ENCODE data around the gene PKP4.

The PKP4 gene

DNA sequence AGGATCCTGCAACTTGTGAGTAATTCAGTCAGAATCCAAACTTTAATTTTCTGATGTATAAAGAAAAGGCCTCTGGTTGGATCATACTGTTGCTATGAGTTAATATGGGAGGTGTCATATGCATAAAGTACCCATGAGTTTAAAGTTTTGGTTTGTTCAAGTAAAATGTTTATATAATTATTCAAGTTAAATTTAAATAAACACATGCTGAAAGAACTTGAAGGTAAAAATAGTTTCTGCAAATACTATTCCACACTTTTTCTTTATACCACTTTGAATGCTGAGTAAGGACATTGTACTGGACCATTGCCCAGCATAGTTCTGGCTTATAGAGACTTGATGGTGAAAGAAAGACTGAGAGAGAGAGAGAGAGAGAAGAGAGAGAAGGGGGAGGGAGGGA lies 30.7 kb downstream of the PKP4 start:
- no peak overlapping the region for H3K9ac ChIP-seq (ENCODE audit: low read depth, low read length)
- no peak overlapping the region for H3K27ac ChIP-seq (ENCODE audit: low read depth, low read length)
- no peaks in the 10 kb centered on the region for H3K36me3 ChIP-seq (ENCODE audit: control insufficient read depth, insufficient read depth, low read length)
- H3K9me3 ChIP-seq (ENCODE audit: control insufficient read depth, insufficient read depth, low read length) = no peaks in the 10 kb centered on the region
- no peak overlapping the region for H3K4me3 ChIP-seq (ENCODE audit: low read depth, low read length)
- no peaks in the 10 kb centered on the region for H3K27me3 ChIP-seq (ENCODE audit: control insufficient read depth, insufficient read depth, low read length)
- peaks cover 65% of the 10 kb centered on the region for H3K4me1 ChIP-seq (ENCODE audit: control insufficient read depth, insufficient read depth, low read length)

DNA sequence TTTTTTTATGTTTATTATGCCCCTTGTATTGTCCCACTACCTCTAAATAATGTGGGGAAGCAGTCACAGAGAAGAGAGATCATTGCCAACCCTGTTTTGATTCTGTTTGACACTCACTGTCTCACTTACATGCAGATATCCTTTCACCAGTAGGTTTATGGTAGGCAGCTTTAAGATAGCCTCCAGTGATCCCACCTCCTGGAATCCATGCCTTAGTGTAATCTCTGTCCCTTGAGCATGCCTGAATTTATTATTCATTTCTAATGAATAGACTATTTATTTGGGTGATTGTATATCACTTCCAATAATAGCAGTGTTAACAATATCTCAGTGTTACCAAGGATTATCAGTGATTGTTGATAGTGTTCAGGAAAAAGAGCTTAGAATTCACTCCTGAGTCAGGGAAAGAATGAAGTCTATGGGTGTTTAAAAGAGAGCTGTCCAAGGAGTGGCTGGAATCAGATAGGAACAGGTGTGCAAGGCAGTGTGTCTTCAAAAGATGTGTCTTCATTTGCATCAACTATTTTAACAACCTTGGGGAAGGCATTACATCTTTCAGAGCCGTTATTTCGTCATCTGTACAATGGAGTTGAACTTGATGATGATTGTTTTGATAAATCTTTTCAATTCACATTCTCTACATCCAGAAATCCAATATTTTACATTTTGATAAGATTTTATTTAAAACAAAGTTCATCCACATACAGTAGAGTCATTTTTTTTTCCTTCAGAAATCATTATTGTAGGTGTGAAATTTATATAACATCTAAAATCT lies 31.9 kb downstream of the PKP4 start:
- no peak overlapping the region for H3K27ac ChIP-seq (ENCODE audit: low read depth, low read length)
- H3K27me3 ChIP-seq (ENCODE audit: control insufficient read depth, insufficient read depth, low read length) = no peaks in the 10 kb centered on the region
- no peaks in the 10 kb centered on the region for H3K36me3 ChIP-seq (ENCODE audit: control insufficient read depth, insufficient read depth, low read length)
- H3K4me3 ChIP-seq (ENCODE audit: low read depth, low read length) = no peak overlapping the region
- peaks cover 69% of the 10 kb centered on the region for H3K4me1 ChIP-seq (ENCODE audit: control insufficient read depth, insufficient read depth, low read length)
- H3K9me3 ChIP-seq (ENCODE audit: control insufficient read depth, insufficient read depth, low read length) = no peaks in the 10 kb centered on the region
- no peak overlapping the region for H3K9ac ChIP-seq (ENCODE audit: low read depth, low read length)

DNA sequence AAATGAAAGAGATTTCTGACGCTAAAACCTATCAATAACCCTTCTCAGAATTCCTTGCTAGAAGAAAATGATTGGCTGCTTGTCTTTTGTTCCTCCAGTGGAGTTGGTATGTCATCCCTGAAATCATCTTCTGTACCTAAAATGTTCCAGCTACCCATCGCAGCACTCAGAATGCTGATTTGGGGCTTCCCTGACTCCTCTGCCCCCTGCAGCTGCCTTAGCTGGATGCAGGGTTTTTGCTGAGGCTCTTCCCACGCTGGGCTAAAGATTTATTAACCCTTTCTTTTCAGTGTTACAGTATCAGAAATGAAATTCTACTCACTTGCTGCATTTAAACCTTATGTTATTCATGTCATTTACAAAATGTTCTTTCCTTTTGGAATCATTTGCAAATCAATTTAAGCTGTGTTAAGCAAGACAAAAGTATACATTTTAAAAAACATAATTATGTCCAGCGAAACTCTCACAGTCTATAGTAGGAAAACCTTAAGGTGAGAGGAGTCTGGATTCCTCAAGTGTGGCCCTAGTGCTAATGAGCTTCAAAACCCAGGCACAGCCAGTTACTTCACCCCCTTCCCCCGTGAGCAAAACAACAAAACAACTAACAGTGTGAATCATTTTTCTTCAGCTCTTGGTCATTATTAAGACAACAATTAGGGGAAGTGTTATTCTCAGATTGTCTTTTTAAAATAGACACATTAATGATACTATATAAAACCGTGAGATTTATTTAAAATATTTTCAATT lies 32.8 kb downstream of the PKP4 start:
- Histone ChIP-seq H3K27me3 (ENCODE audit: control insufficient read depth, insufficient read depth, low read length) (no peaks in the 10 kb centered on the region), H3K4me1 (ENCODE audit: control insufficient read depth, insufficient read depth, low read length) (peaks cover 67% of the 10 kb centered on the region), H3K9ac (ENCODE audit: low read depth, low read length) (no peak overlapping the region), H3K36me3 (ENCODE audit: control insufficient read depth, insufficient read depth, low read length) (no peaks in the 10 kb centered on the region), H3K9me3 (ENCODE audit: control insufficient read depth, insufficient read depth, low read length) (no peaks in the 10 kb centered on the region), H3K27ac (ENCODE audit: low read depth, low read length) (peak overlapping the region; percentile 82), H3K4me3 (ENCODE audit: low read depth, low read length) (peak overlapping the region; percentile 33; the same call in 1 of the 2 replicates)

DNA sequence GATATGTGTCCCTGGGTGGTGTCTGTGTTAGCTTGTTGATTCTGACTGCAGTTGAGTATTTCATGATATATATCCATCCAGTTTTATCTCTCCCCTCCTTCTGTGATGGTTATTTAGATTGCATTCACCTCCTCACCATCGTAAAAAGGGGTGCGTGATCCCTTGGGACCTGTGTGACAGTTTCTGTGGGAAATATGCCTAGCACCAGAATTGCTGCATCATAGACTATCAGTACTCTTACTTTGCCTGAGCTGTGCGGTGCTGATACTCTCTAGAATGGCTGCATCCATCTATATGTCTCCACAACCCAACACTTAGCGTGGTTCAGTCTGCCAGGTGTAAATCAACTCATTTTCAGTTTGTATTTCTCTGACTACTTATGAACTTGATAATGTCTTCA lies 34.3 kb downstream of the PKP4 start:
- Histone ChIP-seq H3K4me3 (ENCODE audit: low read depth, low read length) (no peak overlapping the region), H3K27ac (ENCODE audit: low read depth, low read length) (no peak overlapping the region), H3K9me3 (ENCODE audit: control insufficient read depth, insufficient read depth, low read length) (no peaks in the 10 kb centered on the region), H3K4me1 (ENCODE audit: control insufficient read depth, insufficient read depth, low read length) (peaks cover 55% of the 10 kb centered on the region), H3K36me3 (ENCODE audit: control insufficient read depth, insufficient read depth, low read length) (no peaks in the 10 kb centered on the region), H3K27me3 (ENCODE audit: control insufficient read depth, insufficient read depth, low read length) (no peaks in the 10 kb centered on the region), H3K9ac (ENCODE audit: low read depth, low read length) (no peak overlapping the region)

DNA sequence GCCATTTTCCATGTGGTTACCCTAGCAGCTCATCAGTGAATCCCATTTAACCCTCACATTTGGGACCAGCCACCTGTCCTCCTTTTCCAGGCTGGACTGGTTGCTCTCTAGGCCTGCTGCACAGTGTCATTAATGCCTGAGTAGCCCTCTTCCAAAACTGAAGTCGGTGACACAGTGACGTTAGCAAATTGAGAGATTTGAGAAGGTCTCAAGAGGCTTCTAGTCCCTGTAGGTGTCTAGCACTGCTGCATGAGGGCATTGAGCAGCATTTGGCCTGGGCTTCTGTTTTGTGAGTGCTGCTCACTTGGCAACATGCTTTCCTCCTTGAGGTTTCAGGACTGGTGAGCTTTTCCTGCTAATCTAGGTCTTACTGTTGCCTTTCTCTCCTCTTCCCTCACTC lies 36.7 kb downstream of the PKP4 start:
- no peak overlapping the region for H3K4me3 ChIP-seq (ENCODE audit: low read depth, low read length)
- H3K9me3 ChIP-seq (ENCODE audit: control insufficient read depth, insufficient read depth, low read length) = no peaks in the 10 kb centered on the region
- H3K36me3 ChIP-seq (ENCODE audit: control insufficient read depth, insufficient read depth, low read length) = no peaks in the 10 kb centered on the region
- H3K9ac ChIP-seq (ENCODE audit: low read depth, low read length) = no peak overlapping the region
- no peaks in the 10 kb centered on the region for H3K27me3 ChIP-seq (ENCODE audit: control insufficient read depth, insufficient read depth, low read length)
- H3K27ac ChIP-seq (ENCODE audit: low read depth, low read length) = no peak overlapping the region
- H3K4me1 ChIP-seq (ENCODE audit: control insufficient read depth, insufficient read depth, low read length) = peaks cover 53% of the 10 kb centered on the region

DNA sequence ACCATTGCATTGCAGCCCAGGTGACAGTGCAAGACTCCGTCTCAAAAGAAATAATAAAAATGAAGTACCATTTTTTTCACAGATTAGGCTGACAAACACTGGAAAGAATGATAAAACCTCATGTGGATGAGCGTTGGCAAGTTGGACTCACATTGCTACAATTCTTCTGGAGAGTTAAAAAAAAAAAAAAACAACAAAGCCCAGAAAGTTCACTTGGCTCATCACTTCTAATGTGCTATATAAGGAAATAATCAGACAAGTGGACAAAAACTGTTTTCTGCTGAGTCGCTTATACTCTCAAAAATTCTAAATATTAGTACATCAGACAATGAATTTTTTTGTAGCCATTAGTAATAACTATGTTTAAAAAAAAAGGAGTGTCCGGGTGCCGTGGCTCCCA lies 38.4 kb downstream of the PKP4 start:
- Histone ChIP-seq H3K27ac (ENCODE audit: low read depth, low read length) (no peak overlapping the region), H3K4me1 (ENCODE audit: control insufficient read depth, insufficient read depth, low read length) (peaks cover 37% of the 10 kb centered on the region), H3K27me3 (ENCODE audit: control insufficient read depth, insufficient read depth, low read length) (no peaks in the 10 kb centered on the region), H3K36me3 (ENCODE audit: control insufficient read depth, insufficient read depth, low read length) (no peaks in the 10 kb centered on the region), H3K4me3 (ENCODE audit: low read depth, low read length) (no peak overlapping the region), H3K9ac (ENCODE audit: low read depth, low read length) (no peak overlapping the region), H3K9me3 (ENCODE audit: control insufficient read depth, insufficient read depth, low read length) (no peaks in the 10 kb centered on the region)

DNA sequence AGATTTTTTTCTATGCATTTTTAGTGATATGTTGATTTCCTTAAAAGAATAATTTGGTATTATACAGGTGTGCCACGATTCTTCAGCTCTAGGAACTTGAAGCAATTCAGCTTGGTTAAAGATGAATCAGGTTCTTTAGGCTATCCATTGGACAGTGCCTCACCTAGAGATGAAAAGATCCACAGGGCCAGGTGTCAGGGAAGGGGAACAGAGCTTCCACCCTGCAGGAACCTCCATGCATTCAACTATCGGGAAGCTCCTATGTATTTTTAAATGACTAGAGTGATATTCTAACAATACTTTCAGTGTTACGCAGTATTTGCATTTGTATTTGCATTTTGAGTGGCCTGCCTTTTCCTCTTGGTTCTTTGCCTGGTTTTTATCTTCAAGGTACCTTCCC lies 40.2 kb downstream of the PKP4 start:
- no peak overlapping the region for H3K27ac ChIP-seq (ENCODE audit: low read depth, low read length)
- no peaks in the 10 kb centered on the region for H3K36me3 ChIP-seq (ENCODE audit: control insufficient read depth, insufficient read depth, low read length)
- H3K27me3 ChIP-seq (ENCODE audit: control insufficient read depth, insufficient read depth, low read length) = no peaks in the 10 kb centered on the region
- H3K9ac ChIP-seq (ENCODE audit: low read depth, low read length) = no peak overlapping the region
- peaks cover 30% of the 10 kb centered on the region for H3K4me1 ChIP-seq (ENCODE audit: control insufficient read depth, insufficient read depth, low read length)
- H3K4me3 ChIP-seq (ENCODE audit: low read depth, low read length) = 0 out of 2 replicates have a peak overlapping the region, but pooled peaks have one; percentile 18
- H3K9me3 ChIP-seq (ENCODE audit: control insufficient read depth, insufficient read depth, low read length) = no peaks in the 10 kb centered on the region

DNA sequence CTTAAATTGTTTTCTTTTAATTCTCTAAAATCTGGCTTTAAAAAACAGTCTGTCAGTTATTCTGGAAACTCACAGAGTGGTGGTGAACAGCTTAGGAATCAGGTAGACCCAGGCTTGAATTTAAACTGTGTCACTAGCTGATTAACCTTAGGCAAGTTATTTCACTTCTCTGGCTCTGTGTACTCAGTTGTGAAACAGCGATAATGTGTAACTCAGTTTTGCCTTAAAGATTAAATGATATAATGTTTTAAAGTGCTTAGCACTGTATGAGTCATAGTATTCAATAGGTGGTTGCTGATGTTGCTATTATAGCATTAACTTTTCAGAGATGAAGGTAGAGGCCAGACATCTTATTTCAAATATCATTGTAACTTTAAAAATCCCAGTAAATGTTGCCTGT lies 40.7 kb downstream of the PKP4 start:
- Histone ChIP-seq H3K9me3 (ENCODE audit: control insufficient read depth, insufficient read depth, low read length) (no peaks in the 10 kb centered on the region), H3K27ac (ENCODE audit: low read depth, low read length) (no peak overlapping the region), H3K36me3 (ENCODE audit: control insufficient read depth, insufficient read depth, low read length) (no peaks in the 10 kb centered on the region), H3K4me3 (ENCODE audit: low read depth, low read length) (no peak overlapping the region), H3K4me1 (ENCODE audit: control insufficient read depth, insufficient read depth, low read length) (peaks cover 30% of the 10 kb centered on the region), H3K9ac (ENCODE audit: low read depth, low read length) (no peak overlapping the region), H3K27me3 (ENCODE audit: control insufficient read depth, insufficient read depth, low read length) (no peaks in the 10 kb centered on the region)

DNA sequence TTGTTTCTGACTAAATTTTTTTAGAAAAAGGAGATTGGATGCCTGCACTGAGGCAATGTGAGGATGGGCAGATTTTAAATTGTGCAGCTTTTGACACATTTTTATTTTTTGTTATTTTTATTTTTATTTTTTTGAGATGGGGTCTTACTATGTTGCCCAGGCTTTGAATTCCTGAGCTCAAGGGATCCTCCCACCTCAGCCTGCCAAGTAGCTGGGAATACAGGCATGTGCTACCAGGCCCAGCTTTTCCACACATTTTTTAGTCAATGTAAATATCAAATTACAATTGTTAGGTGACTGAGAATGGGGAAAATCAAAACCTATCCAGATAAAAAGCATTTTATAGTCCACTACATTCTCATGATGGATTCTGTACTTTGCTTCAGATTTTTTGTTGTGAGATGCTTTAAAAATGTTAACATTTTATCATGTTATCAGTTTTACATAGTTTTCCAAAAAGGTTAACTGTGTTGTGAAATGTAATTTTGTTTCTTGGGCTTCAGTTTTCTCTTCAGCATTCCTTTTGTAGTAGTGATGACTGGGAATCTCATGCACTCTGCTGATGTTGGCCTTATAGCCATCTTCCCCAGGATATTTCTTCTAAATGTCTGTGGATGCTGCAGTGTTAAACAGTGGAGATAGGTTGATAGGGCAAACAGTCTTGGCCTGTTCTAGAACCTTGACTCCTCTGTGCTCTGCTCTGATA lies 41.4 kb downstream of the PKP4 start:
- Histone ChIP-seq H3K27ac (ENCODE audit: low read depth, low read length) (no peak overlapping the region), H3K9ac (ENCODE audit: low read depth, low read length) (no peak overlapping the region), H3K4me1 (ENCODE audit: control insufficient read depth, insufficient read depth, low read length) (peaks cover 33% of the 10 kb centered on the region), H3K36me3 (ENCODE audit: control insufficient read depth, insufficient read depth, low read length) (no peaks in the 10 kb centered on the region), H3K27me3 (ENCODE audit: control insufficient read depth, insufficient read depth, low read length) (no peaks in the 10 kb centered on the region), H3K4me3 (ENCODE audit: low read depth, low read length) (no peak overlapping the region), H3K9me3 (ENCODE audit: control insufficient read depth, insufficient read depth, low read length) (no peaks in the 10 kb centered on the region)

DNA sequence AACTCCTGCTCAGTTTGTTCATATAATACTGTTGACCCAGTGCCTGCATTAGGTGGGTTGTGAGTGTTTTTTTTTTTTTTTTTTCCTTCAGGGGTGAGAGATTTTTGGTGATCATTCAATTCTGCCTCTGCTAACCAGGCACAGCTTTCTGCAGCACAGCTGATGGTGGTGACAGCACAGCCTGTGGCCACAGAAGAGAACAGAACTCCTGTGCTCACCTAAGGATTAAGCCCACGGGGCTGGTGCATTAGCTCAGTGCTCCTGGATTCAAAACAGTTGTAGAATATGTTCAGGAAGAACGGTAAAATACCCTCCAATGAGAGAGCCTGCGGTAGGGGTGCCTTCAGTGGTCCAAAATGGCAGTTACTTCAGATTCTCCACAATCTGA lies 42.0 kb downstream of the PKP4 start:
- H3K4me3 ChIP-seq (ENCODE audit: low read depth, low read length) = no peak overlapping the region
- no peak overlapping the region for H3K27ac ChIP-seq (ENCODE audit: low read depth, low read length)
- peaks cover 31% of the 10 kb centered on the region for H3K4me1 ChIP-seq (ENCODE audit: control insufficient read depth, insufficient read depth, low read length)

DNA sequence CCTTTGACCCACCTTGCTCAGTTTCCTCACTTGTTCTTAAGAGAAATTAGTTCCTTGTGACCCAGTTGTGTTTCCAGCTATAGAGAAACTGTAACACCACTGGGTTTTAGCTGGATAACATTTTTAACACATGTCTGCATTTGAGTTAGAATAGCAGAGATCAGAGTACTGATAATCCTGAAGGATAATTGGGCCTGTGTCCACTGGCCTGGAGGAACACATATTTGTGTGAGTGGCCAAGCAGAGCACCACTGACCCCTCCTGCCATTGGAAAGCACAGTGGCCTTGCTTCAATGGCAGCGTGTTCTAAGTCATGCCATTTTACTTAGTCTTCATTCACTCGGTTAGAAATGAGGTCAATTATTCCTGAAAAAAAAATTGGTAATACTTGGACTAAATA lies 42.6 kb downstream of the PKP4 start:
- Histone ChIP-seq H3K9me3 (ENCODE audit: control insufficient read depth, insufficient read depth, low read length) (no peaks in the 10 kb centered on the region), H3K4me3 (ENCODE audit: low read depth, low read length) (no peak overlapping the region), H3K27me3 (ENCODE audit: control insufficient read depth, insufficient read depth, low read length) (no peaks in the 10 kb centered on the region), H3K27ac (ENCODE audit: low read depth, low read length) (no peak overlapping the region), H3K36me3 (ENCODE audit: control insufficient read depth, insufficient read depth, low read length) (no peaks in the 10 kb centered on the region), H3K4me1 (ENCODE audit: control insufficient read depth, insufficient read depth, low read length) (peaks cover 31% of the 10 kb centered on the region), H3K9ac (ENCODE audit: low read depth, low read length) (no peak overlapping the region)

More for the DNA sequence above, 42.0 kb downstream of the PKP4 start:
- no peaks in the 10 kb centered on the region for H3K27me3 ChIP-seq (ENCODE audit: control insufficient read depth, insufficient read depth, low read length)
- H3K36me3 ChIP-seq (ENCODE audit: control insufficient read depth, insufficient read depth, low read length) = no peaks in the 10 kb centered on the region
- no peak overlapping the region for H3K9ac ChIP-seq (ENCODE audit: low read depth, low read length)
- no peaks in the 10 kb centered on the region for H3K9me3 ChIP-seq (ENCODE audit: control insufficient read depth, insufficient read depth, low read length)
